H1 (cell line): ENCODE data around the gene GANAB. TPM values are rescaled to one million over a fixed set of nuclear protein-coding genes. Genes with fewer than 3 reads are reported as not detected.

ENCODE experiments used
- BACH1 ChIP-seq: IDR thresholded peaks from 2 replicates; pipeline ENCODE4 v1.6.1; 2012; ENCODE audit warnings: low read length, improper control_type of control experiment
- HDAC6 ChIP-seq: IDR thresholded peaks from one replicate; pipeline ENCODE4 v1.7.1; 2012; ENCODE audit warnings: low read depth, mild to moderate bottlenecking, inconsistent platforms, low read length, moderate library complexity
- polyA plus RNA-seq, 7 experiments: library from polyadenylated mRNA; depleted of rRNA in 3 of 7; stranded (reverse) in 5 of 7; unstranded in 2 of 7; fragments of >200 nt in 5 of 7; fragments of 200-250 nt in 2 of 7; gene quantifications; 1 replicate in 5 of 7; 2 replicates in 1 of 7; 4 replicates in 1 of 7; pipeline versions ENCODE4 v1.2.1 to v1.2.3, GENCODE V29; 2011 to 2013; ENCODE audit warnings: missing spikeins in 2 of 7, mixed read lengths in 2 of 7
- total RNA-seq: library from RNA; stranded (reverse); fragmentation: NEBNext Ultra II Directional; extraction: Animal tissue kit (Norgen Biotek cat#: 25700); gene quantifications from 2 replicates; pipeline ENCODE4 v1.2.1, GENCODE V29; 2021

The GANAB gene
- total and polyA plus RNA-seq, 2 of the 8 experiments (the other 6 are each of a cell fraction or from before 2014, with no cell fraction given): 289 to 330 TPM

GRCh38 chr11:62578541-62578940 lies 67.9 kb downstream of the GANAB start (continued):
- TF ChIP-seq BACH1 (no peak), HDAC6 (no peak)
